NCI-H2081 treated with DMSO at 0.1 percent for 48 hours (cell line): ENCODE data around the gene HIGD1A.

Experiments used
- DNase-seq: peaks from one replicate; lab custom pipeline; 2025; lab: John Stamatoyannopoulos, UW

Gene HIGD1A

GRCh38 chr3:42735019-42735418, 69.3 kb downstream of the HIGD1A start:
- DNase-seq, result no peak

GRCh38 chr3:42734263-42734860, 69.9 kb downstream of the HIGD1A start:
- no peak for DNase-seq

- DNase-seq, result no peak
Measured at GRCh38 chr3:42733501-42734262, 70.6 kb downstream of the HIGD1A start.
